OCI-LY7 (cell line): ENCODE measurements around the gene CCNL2. TPM values are rescaled to one million over a fixed set of nuclear protein-coding genes. Genes with fewer than 3 reads are reported as not detected.

ENCODE experiments used
- BruUV-seq: library from RNA; stranded (reverse); fragments of 400-500 nt; replicated peaks from 2 replicates; lab custom pipeline; 2021; lab: Mats Ljungman, UMichigan
- CTCF ChIA-PET: fragments of 300-600 bp; sonication (Branson Sonifier 250); formaldehyde crosslinking; loops from one replicate; lab custom pipeline; 2022; ENCODE audit warnings: antibody characterized with exemption; ENCODE audit not compliant: unreplicated experiment; lab: Charles Lee
- POLR2A ChIA-PET: fragments of 300-600 bp; sonication (Branson Sonifier 250); formaldehyde crosslinking; loops from one replicate; lab custom pipeline; 2022; ENCODE audit warnings: antibody characterized with exemption; lab: Charles Lee
- DNase-seq: peaks from one replicate; pipeline ENCODE4 v3.0.0-alpha.2; 2015; ENCODE audit warnings: low spot score
- H2AFZ ChIP-seq: fragments of 200-600 bp; sonication (generic), shearing (Covaris generic); 2 replicates; pipeline ENCODE4 v1.6.1; 2014; ENCODE audit warnings: mild to moderate bottlenecking, antibody characterized with exemption, low read length, moderate library complexity
- H3K27ac ChIP-seq: fragments of 200-600 bp; sonication (generic); 2 replicates; pipeline ENCODE4 v1.5.1; 2014; ENCODE audit warnings: mixed run types, low read depth, mild to moderate bottlenecking, moderate library complexity, low read length, inconsistent platforms; ENCODE audit not compliant: poor library complexity, severe bottlenecking
- H3K36me3 ChIP-seq: fragments of 200-600 bp; sonication (generic); 2 replicates; pipeline ENCODE4 v1.6.1; 2014; ENCODE audit warnings: mild to moderate bottlenecking, antibody characterized with exemption, low read length, moderate library complexity, mixed read lengths; ENCODE audit not compliant: insufficient read depth
- H3K4me1 ChIP-seq: fragments of 200-600 bp; sonication (generic); 2 replicates; pipeline ENCODE4 v1.5.1; 2014; ENCODE audit warnings: mild to moderate bottlenecking, low read length; ENCODE audit not compliant: insufficient read depth, poor library complexity, severe bottlenecking
- H3K4me2 ChIP-seq: fragments of 200-600 bp; sonication (generic); 2 replicates; pipeline ENCODE4 v1.6.1; 2014; ENCODE audit warnings: mild to moderate bottlenecking, low read length
- H3K4me3 ChIP-seq: fragments of 200-600 bp; sonication (generic); 2 replicates; pipeline ENCODE4 v1.5.1; 2014; ENCODE audit warnings: mild to moderate bottlenecking, low read depth, low read length; ENCODE audit not compliant: poor library complexity, severe bottlenecking
- H3K79me2 ChIP-seq: fragments of 200-600 bp; sonication (generic); 2 replicates; pipeline ENCODE4 v1.6.1; 2016; ENCODE audit warnings: low read depth, mild to moderate bottlenecking, low read length, moderate library complexity, mixed read lengths; ENCODE audit not compliant: insufficient read depth
- H3K9me2 ChIP-seq: fragments of 200-600 bp; sonication (generic); 2 replicates; pipeline ENCODE4 v1.6.1; 2016; ENCODE audit warnings: mild to moderate bottlenecking, low read length, mixed read lengths; ENCODE audit not compliant: insufficient read depth
- H3K9me3 ChIP-seq: fragments of 200-600 bp; sonication (generic); 2 replicates; pipeline ENCODE4 v1.6.1; 2014; ENCODE audit warnings: mild to moderate bottlenecking, mixed run types, low read length, mixed read lengths
- H4K20me1 ChIP-seq: fragments of 200-600 bp; sonication (generic); 2 replicates; pipeline ENCODE4 v1.6.1; 2014; ENCODE audit warnings: mild to moderate bottlenecking, antibody characterized with exemption, low read length, moderate library complexity, mixed read lengths; ENCODE audit not compliant: insufficient read depth
- EZH2phosphoT487 ChIP-seq: fragments of 200-600 bp; sonication (generic); IDR thresholded peaks from 2 replicates; pipeline ENCODE4 v1.6.1; 2018; ENCODE audit warnings: low read depth, borderline replicate concordance, mild to moderate bottlenecking, mixed run types, antibody characterized with exemption, low read length, moderate library complexity, mixed read lengths
- intact Hi-C: fragments of 100-400 bp; cut with micrococcal nuclease; formaldehyde crosslinking; loops from one replicate; pipeline ENCODE4 v1.10.0; 2022; ENCODE audit not compliant: unreplicated experiment
- total RNA-seq, 2 experiments: library from RNA; depleted of rRNA in 1 of 2; stranded (reverse); fragments of >200 nt in 1 of 2; shearing (Covaris generic) in 1 of 2; gene quantifications; 2 replicates each; pipeline ENCODE4 v1.2.3, GENCODE V29; 2014 to 2022
- TF ChIP-seq, protein P1 (sequence below): fragments of 200-600 bp; sonication (generic); conservative IDR thresholded peaks from 2 replicates; pipeline ENCODE4 v1.5.1; 2014; ENCODE audit warnings: mild to moderate bottlenecking, antibody characterized with exemption, low read length, moderate library complexity, mixed read lengths

The CCNL2 gene
- total RNA-seq, 2 experiments from 2014 or later = 213 to 307 TPM

DNA sequence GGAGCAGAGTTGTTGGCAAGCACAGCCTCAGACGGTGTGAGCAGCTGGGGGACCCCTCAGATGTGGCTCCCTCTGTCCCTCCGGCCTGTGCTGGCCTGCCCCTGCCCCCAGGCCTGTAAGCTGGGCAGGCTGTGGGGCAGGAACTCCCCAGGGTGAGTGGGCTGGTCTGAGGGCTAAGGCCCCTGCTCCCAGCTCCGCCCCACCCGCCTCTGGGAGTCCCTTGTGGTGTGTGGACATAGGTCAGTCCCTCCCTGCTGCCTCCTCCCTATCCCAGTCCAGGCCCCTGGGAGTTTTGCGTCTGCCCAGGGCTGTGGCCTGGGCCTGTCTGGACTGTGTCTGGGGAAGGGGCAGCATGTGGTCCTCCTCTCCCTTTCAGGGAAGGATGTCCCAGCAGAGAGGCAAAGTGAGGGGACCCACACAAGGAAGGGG, 32.7 kb upstream of the CCNL2 start:
- H3K4me2 ChIP-seq = no peak overlapping the region
- no peak for TF ChIP-seq EZH2phosphoT487
- TF ChIP-seq, protein P1, sequence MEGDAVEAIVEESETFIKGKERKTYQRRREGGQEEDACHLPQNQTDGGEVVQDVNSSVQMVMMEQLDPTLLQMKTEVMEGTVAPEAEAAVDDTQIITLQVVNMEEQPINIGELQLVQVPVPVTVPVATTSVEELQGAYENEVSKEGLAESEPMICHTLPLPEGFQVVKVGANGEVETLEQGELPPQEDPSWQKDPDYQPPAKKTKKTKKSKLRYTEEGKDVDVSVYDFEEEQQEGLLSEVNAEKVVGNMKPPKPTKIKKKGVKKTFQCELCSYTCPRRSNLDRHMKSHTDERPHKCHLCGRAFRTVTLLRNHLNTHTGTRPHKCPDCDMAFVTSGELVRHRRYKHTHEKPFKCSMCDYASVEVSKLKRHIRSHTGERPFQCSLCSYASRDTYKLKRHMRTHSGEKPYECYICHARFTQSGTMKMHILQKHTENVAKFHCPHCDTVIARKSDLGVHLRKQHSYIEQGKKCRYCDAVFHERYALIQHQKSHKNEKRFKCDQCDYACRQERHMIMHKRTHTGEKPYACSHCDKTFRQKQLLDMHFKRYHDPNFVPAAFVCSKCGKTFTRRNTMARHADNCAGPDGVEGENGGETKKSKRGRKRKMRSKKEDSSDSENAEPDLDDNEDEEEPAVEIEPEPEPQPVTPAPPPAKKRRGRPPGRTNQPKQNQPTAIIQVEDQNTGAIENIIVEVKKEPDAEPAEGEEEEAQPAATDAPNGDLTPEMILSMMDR = no peak
- H4K20me1 ChIP-seq = no peaks in the 10 kb centered on the region
- H3K4me3 ChIP-seq = no peak overlapping the region
- CTCF ChIA-PET = no interaction called here
- no TSS peak for BruUV-seq
- no peak overlapping the region for H2AFZ ChIP-seq
- H3K9me3 ChIP-seq = no peaks in the 10 kb centered on the region
- DNase-seq = no peak
- no peaks in the 10 kb centered on the region for H3K36me3 ChIP-seq
- no peaks in the 10 kb centered on the region for H3K9me2 ChIP-seq
- no peak overlapping the region for H3K27ac ChIP-seq
- POLR2A ChIA-PET = no interaction called here
- intact Hi-C loops = no loop called here
- H3K79me2 ChIP-seq = no peaks in the 10 kb centered on the region
- no peaks in the 10 kb centered on the region for H3K4me1 ChIP-seq

DNA sequence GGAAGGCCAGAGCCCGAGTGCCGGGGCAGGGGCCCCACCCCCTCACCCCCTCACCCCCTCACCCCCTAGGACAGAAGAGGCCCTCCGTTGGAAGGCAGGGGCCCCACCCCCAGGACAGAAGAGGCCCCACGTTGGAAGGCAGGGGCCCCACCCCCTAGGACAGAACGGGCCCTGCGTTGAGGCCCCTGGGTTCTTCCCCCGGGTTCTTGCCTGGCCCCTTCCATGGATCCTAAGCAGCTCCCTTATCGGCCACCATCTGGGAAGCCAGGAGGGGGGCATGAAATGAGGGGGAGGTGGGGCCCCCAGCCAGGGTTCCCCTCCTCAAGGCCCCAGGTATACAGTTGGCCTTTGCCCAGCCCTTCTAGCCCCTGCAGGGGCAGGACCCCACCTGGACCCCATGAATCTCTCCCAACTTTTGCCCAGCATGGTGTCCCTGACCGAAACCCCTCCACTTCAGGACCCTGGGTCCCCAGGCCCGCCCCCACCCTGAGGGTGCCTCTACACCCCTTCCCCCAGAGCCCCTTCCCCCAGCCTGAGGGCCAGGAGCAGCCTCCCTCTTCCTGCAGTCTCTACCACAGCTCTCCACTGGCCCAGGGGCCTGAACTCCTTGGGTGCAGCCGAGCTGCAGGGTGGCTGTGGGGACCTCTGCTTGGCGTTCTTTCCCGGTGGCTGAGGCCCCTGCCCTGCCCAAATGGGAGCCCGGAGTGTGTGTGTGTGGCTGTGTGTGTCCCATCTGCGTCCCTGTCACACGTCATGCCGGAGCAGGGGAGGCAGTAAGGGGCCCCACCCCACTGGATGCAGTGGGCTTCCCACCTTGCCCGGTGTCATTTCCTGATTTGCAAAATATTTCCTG, 32.1 kb upstream of the CCNL2 start:
- Histone ChIP-seq H2AFZ (no peak overlapping the region), H4K20me1 (no peaks in the 10 kb centered on the region)

More for the DNA sequence above, 32.1 kb upstream of the CCNL2 start:
- Histone ChIP-seq H3K36me3 (no peaks in the 10 kb centered on the region), H3K27ac (no peak overlapping the region), H3K9me3 (no peaks in the 10 kb centered on the region), H3K9me2 (no peaks in the 10 kb centered on the region), H3K79me2 (no peaks in the 10 kb centered on the region), H3K4me1 (no peaks in the 10 kb centered on the region), H3K4me2 (no peak overlapping the region), H3K4me3 (no peak overlapping the region)
- POLR2A ChIA-PET = no interaction called here
- no peak for TF ChIP-seq EZH2phosphoT487
- TF ChIP-seq, protein P1 = no peak
- no peak for DNase-seq
- CTCF ChIA-PET = interaction anchor here (0.5 kb wide), 1 partner anchor 882 kb away, joined by 3 read pairs; no protein-coding TSS in a partner anchor
- intact Hi-C loops = no loop called here
- no TSS peak for BruUV-seq
